HG03342 (cell line): ENCODE data around the gene GRK5.
"Not testable (repeated sequence)": the region's sequence is repeated elsewhere in the genome, so short reads cannot be mapped to it uniquely, and the experiment has no call there.

ENCODE experiments used
- ATAC-seq: cut with Tn5 transposase; IDR thresholded peaks from one replicate; pipeline ENCODE4 v1.9.1; 2021; ENCODE audit warnings: mild to moderate bottlenecking, moderate library complexity; ENCODE audit not compliant: unreplicated experiment

Gene GRK5

GRCh38 chr10:119207366-119207666 lies at the start of gene GRK5:
Gene GRK5, plus strand, starts transcription at chr10:119207571. Its CDS starts 347 bp downstream, at chr10:119207918.
- ATAC-seq: peak; percentile 74

- no peak for ATAC-seq
Measured at GRCh38 chr10:119159332-119159731, 48.0 kb upstream of the GRK5 start.

GRCh38 chr10:119161680-119162451 lies 45.5 kb upstream of the GRK5 start:
- no peak for ATAC-seq

- no peak for ATAC-seq
Measured at GRCh38 chr10:119162452-119163092, 44.8 kb upstream of the GRK5 start.

- peak; percentile 85 for ATAC-seq
Measured at GRCh38 chr10:119165171-119166117, 41.9 kb upstream of the GRK5 start, which contains the start of gene SFXN4. Gene SFXN4, minus strand, starts transcription at chr10:119165714. Its CDS starts 67 bp downstream, at chr10:119165647.

GRCh38 chr10:119166118-119166500 lies 41.3 kb upstream of the GRK5 start:
- ATAC-seq: peak; percentile 7

- no peak for ATAC-seq
Measured at GRCh38 chr10:119166564-119166963, 40.8 kb upstream of the GRK5 start.

GRCh38 chr10:119167041-119167440 lies 40.3 kb upstream of the GRK5 start:
- no peak for ATAC-seq

- ATAC-seq: no peak
Measured at GRCh38 chr10:119174109-119174508, 33.3 kb upstream of the GRK5 start.

GRCh38 chr10:119176166-119176565 lies 31.2 kb upstream of the GRK5 start:
- ATAC-seq: no peak

GRCh38 chr10:119177708-119178371 lies 29.5 kb upstream of the GRK5 start:
- peak; percentile 18 for ATAC-seq

GRCh38 chr10:119178372-119179119 lies 28.8 kb upstream of the GRK5 start, which contains the start of gene PRDX3:
Gene PRDX3, minus strand, starts transcription at chr10:119178812. Its CDS starts 22 bp downstream, at chr10:119178790.
- ATAC-seq: peak; percentile 93

- ATAC-seq: not testable (repeated sequence)
Measured at GRCh38 chr10:119180850-119181400, 26.4 kb upstream of the GRK5 start.

GRCh38 chr10:119183664-119184412 lies 23.5 kb upstream of the GRK5 start:
- no peak for ATAC-seq

- ATAC-seq: no peak
Measured at GRCh38 chr10:119189811-119190282, 17.5 kb upstream of the GRK5 start.

- ATAC-seq: no peak
Measured at GRCh38 chr10:119190353-119190752, 17.0 kb upstream of the GRK5 start.

GRCh38 chr10:119190954-119191785 lies 16.2 kb upstream of the GRK5 start:
- no peak for ATAC-seq

- ATAC-seq: no peak
Measured at GRCh38 chr10:119191881-119192280, 15.5 kb upstream of the GRK5 start.
